Spleen (tissue), 11 donors: ENCODE data around the gene PLCB1. TPM values are rescaled to one million over a fixed set of nuclear protein-coding genes. Genes with fewer than 3 reads are reported as not detected.

Experiments
- DNase-seq: peaks from one replicate; pipeline ENCODE4 v3.0.0-alpha.2; 2020
- H3K27ac ChIP-seq, 8 donors: fragments of 200-600 bp; sonication (generic) in 7 of 8; 1 replicate in 4 of 8; 2 replicates in 4 of 8; pipeline versions ENCODE4 v1.5.0 to v1.8.0; 2016 to 2021; ENCODE audit warnings: inconsistent platforms in 4 of 8, mild to moderate bottlenecking in 4 of 8, moderate library complexity in 1 of 8
- H3K27me3 ChIP-seq, 7 donors: fragments of 200-600 bp; sonication (generic) in 6 of 7; replicated peaks in 1 of 7; 1 replicate in 4 of 7; 2 replicates in 3 of 7; pipeline versions ENCODE4 v1.5.0 to v1.8.0; 2016 to 2021; ENCODE audit warnings: inconsistent platforms in 3 of 7, mild to moderate bottlenecking in 1 of 7
- H3K36me3 ChIP-seq, 6 donors: fragments of 200-600 bp; sonication (generic) in 5 of 6; 1 replicate in 4 of 6; 2 replicates in 2 of 6; pipeline versions ENCODE4 v1.5.0 to v1.8.0; 2016 to 2021; ENCODE audit warnings: inconsistent platforms in 2 of 6
- H3K4me1 ChIP-seq, 6 donors: fragments of 200-600 bp; sonication (generic) in 5 of 6; 1 replicate in 3 of 6; 2 replicates in 3 of 6; pipeline versions ENCODE4 v1.5.0 to v1.8.0; 2016 to 2021; ENCODE audit warnings: inconsistent platforms in 3 of 6
- H3K4me3 ChIP-seq, 8 donors: fragments of 200-600 bp; sonication (generic) in 7 of 8; 1 replicate in 4 of 8; 2 replicates in 4 of 8; pipeline versions ENCODE4 v1.5.0 to v1.8.0; 2016 to 2021; ENCODE audit warnings: inconsistent platforms in 4 of 8, mild to moderate bottlenecking in 4 of 8, moderate library complexity in 2 of 8
- H3K9me3 ChIP-seq, 8 donors: fragments of 200-600 bp; sonication (generic) in 7 of 8; 1 replicate in 4 of 8; 2 replicates in 4 of 8; pipeline versions ENCODE4 v1.5.0 to v1.8.0; 2016 to 2021; ENCODE audit warnings: inconsistent platforms in 4 of 8
- POLR2A ChIP-seq, 3 donors: fragments of 450-650 bp; IDR thresholded peaks; one replicate each; pipeline ENCODE4 v1.5.1; 2017; ENCODE audit warnings: antibody characterized with exemption in 3 of 3, mild to moderate bottlenecking in 1 of 3
- POLR2AphosphoS5 ChIP-seq, 3 donors: sonication (generic); formaldehyde crosslinking; IDR thresholded peaks; one replicate each; pipeline ENCODE4 v1.5.1; 2017; ENCODE audit warnings: antibody characterized with exemption in 3 of 3
- WGBS, 5 donors: extraction: QIAGEN DNeasy Blood & Tissue Kit in 3 of 5; methylation state at CpG; one replicate each; pipeline versions ENCODE4 v1.1.5 to v1.1.7; 2013 to 2018; 5-methylcytosine and 5-hydroxymethylcytosine counted together
- intact Hi-C: fragments of 100-400 bp; cut with DNase I; formaldehyde crosslinking; loops from one replicate; pipeline ENCODE4 v1.15.0; 2023; ENCODE audit warnings: low total_unique reads
- polyA plus RNA-seq, 3 donors: library from polyadenylated mRNA; stranded (reverse); fragments of 200-250 nt; gene quantifications; one replicate each; pipeline ENCODE4 v1.2.1, GENCODE V29; 2013
- total RNA-seq, 7 donors: library from RNA; depleted of rRNA in 3 of 7; stranded (reverse); fragments of >200 nt in 3 of 7; fragmentation: NEBNext Ultra II Directional in 4 of 7; extraction: Animal tissue kit (Norgen Biotek cat#: 25700) in 4 of 7; gene quantifications; one replicate each; pipeline versions ENCODE4 v1.1.0 to v1.2.1, GENCODE V29; 2016 to 2021
- TF ChIP-seq, protein P1 (sequence below), 11 experiments: fragments of 200-600 bp in 7 of 11; fragments of 450-650 bp in 4 of 11; sonication (generic) in 4 of 11; IDR thresholded peaks in 8 of 11; conservative IDR thresholded peaks in 3 of 11; 1 replicate in 7 of 11; 2 replicates in 4 of 11; pipeline versions ENCODE4 v1.4.0 to v1.8.0; 2016 to 2021; ENCODE audit warnings: antibody characterized with exemption in 11 of 11, inconsistent platforms in 4 of 11, mild to moderate bottlenecking in 1 of 11
- donor health status: healthy with polysubstance abuse.
- donor health status: DM: no; HTN: no; CAD: no; lungs with moderate emphysema.
- donor health status: DM: no; HTN: no; CAD: no.
- donor health status: Bipolar disorder and iron deficiency.
- donor health status: healthy.
- donor health status: DM: no; HTN: no; CAD: no.
- donor health status: DM: yes; HTN: yes; CAD: no.

PLCB1 gene
- total and polyA plus RNA-seq, 10 donors = 1.0 to 33.7 (median 16.2) TPM

- H3K4me1 ChIP-seq = no peaks in the 10 kb centered on the region
- H3K9me3 ChIP-seq = peaks cover 0 to 6% (median 0%) of the 10 kb centered on the region in 8 donors
- no peak overlapping the region for H3K27ac ChIP-seq
- H3K4me3 ChIP-seq = no peak overlapping the region
- no peaks in the 10 kb centered on the region for H3K27me3 ChIP-seq
- no peak for TF ChIP-seq POLR2AphosphoS5 (IDR thresholded peaks at IDR 0.05)
- TF ChIP-seq, protein P1, sequence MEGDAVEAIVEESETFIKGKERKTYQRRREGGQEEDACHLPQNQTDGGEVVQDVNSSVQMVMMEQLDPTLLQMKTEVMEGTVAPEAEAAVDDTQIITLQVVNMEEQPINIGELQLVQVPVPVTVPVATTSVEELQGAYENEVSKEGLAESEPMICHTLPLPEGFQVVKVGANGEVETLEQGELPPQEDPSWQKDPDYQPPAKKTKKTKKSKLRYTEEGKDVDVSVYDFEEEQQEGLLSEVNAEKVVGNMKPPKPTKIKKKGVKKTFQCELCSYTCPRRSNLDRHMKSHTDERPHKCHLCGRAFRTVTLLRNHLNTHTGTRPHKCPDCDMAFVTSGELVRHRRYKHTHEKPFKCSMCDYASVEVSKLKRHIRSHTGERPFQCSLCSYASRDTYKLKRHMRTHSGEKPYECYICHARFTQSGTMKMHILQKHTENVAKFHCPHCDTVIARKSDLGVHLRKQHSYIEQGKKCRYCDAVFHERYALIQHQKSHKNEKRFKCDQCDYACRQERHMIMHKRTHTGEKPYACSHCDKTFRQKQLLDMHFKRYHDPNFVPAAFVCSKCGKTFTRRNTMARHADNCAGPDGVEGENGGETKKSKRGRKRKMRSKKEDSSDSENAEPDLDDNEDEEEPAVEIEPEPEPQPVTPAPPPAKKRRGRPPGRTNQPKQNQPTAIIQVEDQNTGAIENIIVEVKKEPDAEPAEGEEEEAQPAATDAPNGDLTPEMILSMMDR (IDR thresholded peaks at IDR 0.05 in 8 of 11, conservative IDR thresholded peaks at IDR 0.05 in 3 of 11) = no peak
- TF ChIP-seq POLR2A (IDR thresholded peaks at IDR 0.05) = no peak
- intact Hi-C loops = no loop called here
- no peaks in the 10 kb centered on the region for H3K36me3 ChIP-seq
- DNase-seq = no peak
- 78 to 84% (median 84%) methylated on average over 3 of the region's 3 CpGs for WGBS, 5 donors
Observed at GRCh38 chr20:8221887-8222419, 89.9 kb downstream of the PLCB1 start.

GRCh38 chr20:8223091-8223870 lies 91.2 kb downstream of the PLCB1 start:
- H3K4me3 ChIP-seq = no peak overlapping the region

DNA sequence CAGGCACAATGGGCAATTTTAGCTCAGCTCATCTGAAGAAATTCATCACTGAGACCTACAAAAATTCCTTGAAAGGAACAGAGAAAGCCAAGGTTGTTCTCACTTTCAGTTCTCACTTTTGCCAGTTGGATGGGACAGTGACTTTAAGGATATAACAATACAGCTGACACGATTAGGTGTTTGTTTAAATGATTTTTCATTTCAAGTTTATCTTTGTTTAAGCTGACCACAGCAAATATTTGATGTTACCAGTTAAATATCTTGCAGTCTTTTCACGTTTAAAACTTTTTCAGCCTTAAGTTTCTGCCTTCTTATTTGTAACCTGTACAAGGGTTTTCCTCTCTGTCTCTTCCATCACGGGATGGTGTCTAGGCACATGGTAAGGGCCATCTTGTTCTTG lies 93.6 kb downstream of the PLCB1 start:
- peaks cover 0 to 6% (median 0%) of the 10 kb centered on the region in 8 donors for H3K9me3 ChIP-seq
- intact Hi-C loops = no loop called here

More at GRCh38 chr20:8223091-8223870, 91.2 kb downstream of the PLCB1 start:
- intact Hi-C loops = no loop called here
- no peaks in the 10 kb centered on the region for H3K27me3 ChIP-seq
- WGBS, 5 donors = 82 to 94% (median 92%) methylated on average over 2 of the region's 2 CpGs
- H3K27ac ChIP-seq = no peak overlapping the region
- DNase-seq = no peak
- peaks cover 0 to 6% (median 0%) of the 10 kb centered on the region in 8 donors for H3K9me3 ChIP-seq
- no peaks in the 10 kb centered on the region for H3K36me3 ChIP-seq
- no peak for TF ChIP-seq POLR2AphosphoS5 (IDR thresholded peaks at IDR 0.05)
- TF ChIP-seq, protein P1 (IDR thresholded peaks at IDR 0.05 in 8 of 11, conservative IDR thresholded peaks at IDR 0.05 in 3 of 11) = no peak
- TF ChIP-seq POLR2A (IDR thresholded peaks at IDR 0.05) = no peak
- no peaks in the 10 kb centered on the region for H3K4me1 ChIP-seq

GRCh38 chr20:8226106-8226505 lies 94.0 kb downstream of the PLCB1 start:
- Histone ChIP-seq H3K27ac (no peak overlapping the region), H3K27me3 (no peaks in the 10 kb centered on the region), H3K4me1 (no peaks in the 10 kb centered on the region), H3K36me3 (no peaks in the 10 kb centered on the region), H3K4me3 (no peak overlapping the region), H3K9me3 (peaks cover 0 to 6% (median 0%) of the 10 kb centered on the region in 8 donors)
- 83 to 97% (median 90%) methylated on average over 2 of the region's 2 CpGs for WGBS, 5 donors
- intact Hi-C loops = no loop called here
- no peak for DNase-seq
- TF ChIP-seq POLR2AphosphoS5 (IDR thresholded peaks at IDR 0.05) = no peak
- no peak for TF ChIP-seq POLR2A (IDR thresholded peaks at IDR 0.05)
- TF ChIP-seq, protein P1 (IDR thresholded peaks at IDR 0.05 in 8 of 11, conservative IDR thresholded peaks at IDR 0.05 in 3 of 11) = no peak

More for the DNA sequence above, 93.6 kb downstream of the PLCB1 start:
- no peak for DNase-seq
- Histone ChIP-seq H3K36me3 (no peaks in the 10 kb centered on the region), H3K4me1 (no peaks in the 10 kb centered on the region), H3K27me3 (no peaks in the 10 kb centered on the region), H3K27ac (no peak overlapping the region), H3K4me3 (no peak overlapping the region)
- 83 to 89% (median 86%) methylated on average over 3 of the region's 3 CpGs for WGBS, 5 donors
- no peak for TF ChIP-seq POLR2A (IDR thresholded peaks at IDR 0.05)
- TF ChIP-seq, protein P1 (IDR thresholded peaks at IDR 0.05 in 8 of 11, conservative IDR thresholded peaks at IDR 0.05 in 3 of 11) = no peak
- no peak for TF ChIP-seq POLR2AphosphoS5 (IDR thresholded peaks at IDR 0.05)
